Activated naive CD8-positive, alpha-beta T cell (primary cell): Measurements from ENCODE around the gene SLC6A19.

Experiments used
- H3K27ac Mint-ChIP-seq: one replicate; pipeline ENCODE4 v1.8.0; 2021; ENCODE audit warnings: mixed read lengths
- H3K27me3 Mint-ChIP-seq: one replicate; pipeline ENCODE4 v1.8.0; 2021; ENCODE audit warnings: mixed read lengths
- H3K36me3 Mint-ChIP-seq: one replicate; pipeline ENCODE4 v1.8.0; 2021; ENCODE audit warnings: mixed read lengths
- H3K4me1 Mint-ChIP-seq: one replicate; pipeline ENCODE4 v1.8.0; 2021; ENCODE audit warnings: low read depth, mixed read lengths
- H3K4me3 Mint-ChIP-seq: one replicate; pipeline ENCODE4 v1.8.0; 2021; ENCODE audit warnings: mild to moderate bottlenecking, mixed read lengths
- H3K9me3 Mint-ChIP-seq: one replicate; pipeline ENCODE4 v1.8.0; 2021; ENCODE audit warnings: low read depth, mixed read lengths

SLC6A19 gene

DNA sequence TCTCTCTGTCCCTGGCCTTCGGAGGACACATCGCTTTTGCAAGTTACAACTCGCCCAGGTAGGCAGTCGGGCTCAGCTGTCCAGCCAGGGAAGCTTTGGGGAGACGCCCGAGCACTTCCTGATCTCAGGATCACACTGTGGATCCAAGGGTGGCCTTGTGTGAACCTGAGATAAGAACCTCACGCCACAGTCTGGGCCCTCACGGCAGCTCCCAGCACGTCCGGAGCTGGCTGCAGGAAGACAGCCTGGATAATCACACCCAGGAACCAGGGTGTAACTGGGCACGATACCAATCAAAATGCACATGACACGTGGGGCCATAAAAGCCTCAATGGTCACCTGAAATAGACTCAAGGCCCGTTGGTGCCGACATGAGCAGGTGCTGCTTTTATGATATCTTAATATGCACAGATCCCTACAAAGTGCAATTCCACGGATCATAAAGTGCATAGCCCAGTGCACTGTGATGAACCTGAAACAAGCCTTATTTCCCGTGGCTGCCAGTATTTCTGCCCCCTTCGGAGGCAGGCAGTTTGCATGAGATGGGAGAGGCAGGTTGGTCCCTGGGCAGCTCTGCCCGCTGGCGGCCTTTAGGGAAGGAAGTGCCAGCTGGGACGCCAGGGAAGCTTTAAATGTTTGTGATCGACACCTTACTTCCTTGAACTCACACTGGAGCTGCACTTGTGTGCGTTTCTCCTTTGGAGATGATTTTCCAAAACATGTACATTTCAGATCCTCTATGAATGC, 38.3 kb downstream of the SLC6A19 start:
- Mint-ChIP-seq H3K9me3 (peaks cover 5% of the 10 kb centered on the region), H3K27me3 (no peaks in the 10 kb centered on the region), H3K27ac (no peak overlapping the region), H3K4me3 (no peak overlapping the region), H3K4me1 (no peaks in the 10 kb centered on the region), H3K36me3 (peaks cover 5% of the 10 kb centered on the region)

DNA sequence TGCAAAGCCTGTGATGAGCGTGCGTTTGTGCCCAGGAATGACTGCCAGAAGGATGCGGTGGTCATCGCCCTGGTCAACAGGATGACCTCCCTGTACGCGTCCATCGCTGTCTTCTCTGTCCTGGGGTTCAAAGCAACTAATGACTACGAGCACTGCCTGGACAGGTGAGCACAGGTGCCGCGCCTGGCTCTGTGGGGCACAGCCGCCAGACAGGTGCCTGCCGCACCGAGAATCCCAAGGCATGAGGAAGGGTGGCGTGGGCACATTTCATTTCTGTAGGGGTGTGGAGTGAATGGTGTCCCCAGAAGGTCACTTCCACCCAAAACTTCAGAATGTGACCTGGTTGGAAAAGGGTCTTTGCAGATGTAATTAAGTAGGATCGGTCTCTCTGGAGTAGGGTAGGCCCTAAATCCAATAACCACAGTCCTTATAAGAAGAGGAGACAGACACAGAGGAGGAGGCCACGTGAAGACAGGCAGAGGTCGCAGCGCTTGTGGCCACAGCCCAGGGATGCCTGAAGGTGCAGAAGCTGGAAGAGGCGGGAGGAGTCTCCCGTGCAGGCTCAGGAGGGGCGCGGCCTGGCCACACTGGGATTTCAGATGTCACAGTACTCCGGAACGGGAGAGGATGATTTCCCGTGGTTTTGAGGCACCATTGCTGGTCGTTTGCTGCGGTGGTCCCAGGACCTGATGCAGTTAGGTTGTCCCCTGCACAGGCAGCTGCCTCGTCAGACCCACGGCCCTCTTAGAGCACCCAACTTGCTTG, 39.3 kb downstream of the SLC6A19 start:
- Mint-ChIP-seq H3K9me3 (peaks cover 5% of the 10 kb centered on the region), H3K27me3 (peaks cover 1% of the 10 kb centered on the region), H3K4me1 (no peaks in the 10 kb centered on the region), H3K27ac (no peak overlapping the region), H3K4me3 (no peak overlapping the region), H3K36me3 (peaks cover 5% of the 10 kb centered on the region)

DNA sequence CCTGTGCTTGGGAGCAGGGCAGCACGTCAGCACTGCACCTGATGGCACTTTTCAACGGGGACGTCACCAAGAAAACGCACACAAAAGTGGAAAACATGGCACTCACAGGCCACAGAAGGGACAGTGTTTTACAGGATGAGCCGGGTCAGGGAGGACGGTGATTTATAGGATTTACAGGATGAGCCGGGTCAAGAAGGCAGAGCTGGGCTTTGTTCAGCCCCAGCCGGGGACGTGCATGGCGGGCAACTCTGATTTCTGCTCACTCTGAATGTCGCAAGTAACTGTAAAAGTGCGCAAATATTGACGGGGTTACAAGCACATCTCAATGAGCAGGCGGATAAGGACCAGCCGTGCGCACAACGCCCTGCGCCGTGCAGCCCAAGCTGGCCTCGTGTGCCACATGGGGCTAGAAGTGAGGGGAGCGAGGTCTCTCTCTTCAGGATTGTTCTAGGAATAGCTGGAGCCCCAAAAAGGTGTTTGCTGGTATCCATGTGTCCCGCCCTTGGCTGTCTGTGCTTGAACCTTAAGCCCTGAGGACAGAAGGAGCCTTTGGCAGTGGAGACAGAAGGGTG, 40.2 kb downstream of the SLC6A19 start:
- peaks cover 1% of the 10 kb centered on the region for H3K27me3 Mint-ChIP-seq
- no peak overlapping the region for H3K27ac Mint-ChIP-seq
- no peaks in the 10 kb centered on the region for H3K4me1 Mint-ChIP-seq
- no peaks in the 10 kb centered on the region for H3K9me3 Mint-ChIP-seq
- no peaks in the 10 kb centered on the region for H3K36me3 Mint-ChIP-seq
- no peak overlapping the region for H3K4me3 Mint-ChIP-seq

DNA sequence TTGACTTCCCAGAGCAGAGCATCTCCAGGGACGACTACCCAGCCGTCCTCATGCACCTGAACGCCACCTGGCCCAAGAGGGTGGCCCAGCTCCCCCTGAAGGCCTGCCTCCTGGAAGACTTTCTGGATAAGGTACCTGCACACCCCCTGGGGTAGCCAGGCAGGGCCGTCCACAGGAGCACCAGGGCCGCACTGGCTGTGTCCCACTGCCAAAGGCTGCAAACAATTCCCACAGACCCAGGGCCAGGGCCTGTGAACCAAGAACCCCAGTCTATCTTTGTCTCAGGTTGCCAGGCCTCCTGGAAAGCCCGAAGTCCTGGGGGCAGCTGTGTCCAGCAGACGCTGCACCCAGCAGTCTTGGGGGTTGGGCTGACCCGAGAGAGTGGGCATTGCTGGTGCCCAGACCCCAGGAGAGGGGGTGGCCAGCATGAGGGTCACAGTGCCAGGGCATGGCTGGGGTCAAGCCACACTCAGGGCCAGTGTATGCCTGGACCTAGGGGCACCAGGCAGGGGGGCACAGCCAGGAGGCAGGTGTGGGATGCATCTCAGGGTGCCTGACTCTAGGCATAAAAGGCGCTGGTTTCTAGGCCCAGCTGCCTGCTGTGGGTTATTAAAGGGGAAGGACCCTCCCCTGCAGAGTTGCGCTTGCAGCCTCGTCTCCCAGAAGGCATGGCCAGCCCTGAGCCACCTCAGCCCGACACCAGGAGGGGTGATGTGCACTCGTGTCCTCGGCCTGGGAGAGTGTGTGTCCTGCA, 41.5 kb downstream of the SLC6A19 start:
- H3K4me3 Mint-ChIP-seq: no peak overlapping the region
- H3K4me1 Mint-ChIP-seq: no peaks in the 10 kb centered on the region
- peaks cover 4% of the 10 kb centered on the region for H3K27me3 Mint-ChIP-seq
- no peaks in the 10 kb centered on the region for H3K9me3 Mint-ChIP-seq
- no peak overlapping the region for H3K27ac Mint-ChIP-seq
- H3K36me3 Mint-ChIP-seq: no peaks in the 10 kb centered on the region

DNA sequence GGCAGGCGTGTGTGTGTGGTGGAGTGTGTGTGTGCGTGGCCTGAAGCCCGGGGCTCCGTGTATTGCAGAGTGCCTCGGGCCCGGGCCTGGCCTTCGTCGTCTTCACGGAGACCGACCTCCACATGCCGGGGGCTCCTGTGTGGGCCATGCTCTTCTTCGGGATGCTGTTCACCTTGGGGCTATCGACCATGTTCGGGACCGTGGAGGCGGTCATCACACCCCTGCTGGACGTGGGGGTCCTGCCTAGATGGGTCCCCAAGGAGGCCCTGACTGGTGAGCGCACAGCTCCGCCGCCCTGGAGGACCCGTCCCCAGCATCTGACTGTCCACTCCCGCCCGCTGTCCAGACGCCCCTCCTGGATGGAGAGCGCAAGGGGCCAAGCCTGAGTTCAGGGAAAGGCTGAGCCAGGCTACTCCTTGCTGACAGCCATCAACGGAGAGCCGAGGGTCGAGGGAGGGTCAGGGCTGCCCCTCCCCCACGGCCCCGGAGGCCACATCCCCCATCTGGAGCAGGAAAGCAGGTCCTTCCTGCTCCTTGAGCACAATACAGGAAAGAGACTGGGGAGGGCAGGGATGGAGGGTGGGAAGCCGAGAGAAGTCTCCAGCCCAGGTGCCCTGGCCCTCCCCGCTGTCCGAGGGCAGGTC, 42.2 kb downstream of the SLC6A19 start:
- H3K27me3 Mint-ChIP-seq: peaks cover 4% of the 10 kb centered on the region
- no peak overlapping the region for H3K27ac Mint-ChIP-seq
- H3K4me1 Mint-ChIP-seq: no peaks in the 10 kb centered on the region
- H3K4me3 Mint-ChIP-seq: no peak overlapping the region
- no peaks in the 10 kb centered on the region for H3K36me3 Mint-ChIP-seq
- no peaks in the 10 kb centered on the region for H3K9me3 Mint-ChIP-seq

DNA sequence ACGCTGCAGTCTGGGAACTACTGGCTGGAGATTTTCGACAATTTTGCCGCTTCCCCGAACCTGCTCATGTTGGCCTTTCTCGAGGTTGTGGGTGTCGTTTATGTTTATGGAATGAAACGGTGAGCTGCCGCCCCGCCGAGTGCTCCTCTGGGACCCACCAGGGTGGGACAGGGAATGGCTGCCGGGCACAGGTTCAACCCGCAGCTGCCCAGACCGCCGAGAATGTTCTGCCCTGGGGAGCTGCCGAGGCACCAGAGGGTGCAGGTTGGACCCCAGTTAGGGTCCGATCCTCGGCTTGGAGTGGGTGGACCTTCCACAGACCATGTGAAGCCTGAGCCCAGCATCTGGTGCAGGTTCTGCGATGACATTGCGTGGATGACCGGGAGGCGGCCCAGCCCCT, 42.9 kb downstream of the SLC6A19 start:
- Mint-ChIP-seq H3K27me3 (peaks cover 4% of the 10 kb centered on the region), H3K36me3 (no peaks in the 10 kb centered on the region), H3K4me1 (no peaks in the 10 kb centered on the region), H3K4me3 (no peak overlapping the region), H3K9me3 (no peaks in the 10 kb centered on the region), H3K27ac (no peak overlapping the region)

DNA sequence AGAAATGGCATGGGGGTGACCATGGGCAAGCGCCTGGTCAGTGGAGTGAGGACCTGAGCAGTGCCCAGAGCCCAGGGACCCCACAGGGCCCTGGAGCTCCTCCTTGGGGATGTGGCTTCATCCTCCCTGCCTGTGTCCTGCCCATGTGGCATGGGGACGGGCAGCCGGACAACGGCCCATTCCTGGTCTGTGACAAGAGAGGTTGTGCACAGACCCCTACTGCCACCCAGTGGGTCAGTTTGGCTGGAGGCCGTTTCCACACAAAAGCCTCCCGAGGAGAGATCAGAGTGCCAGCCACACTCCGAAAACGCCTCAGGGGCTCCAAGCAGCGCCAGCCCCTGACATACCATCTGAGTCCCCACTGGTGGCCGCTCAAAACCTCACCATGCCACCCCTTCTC, 43.6 kb downstream of the SLC6A19 start:
- no peak overlapping the region for H3K4me3 Mint-ChIP-seq
- no peaks in the 10 kb centered on the region for H3K36me3 Mint-ChIP-seq
- no peaks in the 10 kb centered on the region for H3K9me3 Mint-ChIP-seq
- no peaks in the 10 kb centered on the region for H3K4me1 Mint-ChIP-seq
- peaks cover 4% of the 10 kb centered on the region for H3K27me3 Mint-ChIP-seq
- no peak overlapping the region for H3K27ac Mint-ChIP-seq

DNA sequence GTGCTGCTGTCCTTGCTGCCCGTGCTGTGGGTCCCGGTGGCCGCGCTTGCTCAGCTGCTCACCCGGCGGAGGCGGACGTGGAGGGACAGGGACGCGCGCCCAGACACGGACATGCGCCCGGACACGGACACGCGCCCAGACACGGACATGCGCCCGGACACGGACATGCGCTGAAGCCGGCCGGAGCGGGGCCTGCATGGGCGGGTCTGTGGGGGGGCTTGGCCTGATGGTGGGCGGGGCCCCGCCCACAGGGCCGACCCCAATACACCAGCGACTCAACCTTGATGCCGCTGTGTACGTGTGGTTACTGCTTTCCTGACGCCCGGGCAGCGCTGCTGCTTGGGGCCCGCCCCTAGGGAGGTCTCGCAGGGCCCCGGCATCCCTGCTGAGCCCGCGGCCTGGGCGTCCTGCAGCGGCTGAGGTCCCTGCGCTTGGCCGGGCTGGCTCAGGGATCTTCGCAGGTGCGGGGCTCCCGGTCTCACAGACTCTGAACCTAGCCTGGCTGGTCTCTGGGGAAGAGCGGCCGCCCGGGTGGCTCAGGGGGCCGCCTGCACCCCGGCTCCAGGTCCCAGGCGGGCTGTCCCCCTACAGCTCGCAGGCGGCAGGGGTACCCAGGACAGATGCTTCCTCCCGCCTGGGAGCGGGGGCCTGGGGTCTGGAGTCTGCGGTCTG, 44.6 kb downstream of the SLC6A19 start:
- H3K9me3 Mint-ChIP-seq: no peaks in the 10 kb centered on the region
- H3K36me3 Mint-ChIP-seq: no peaks in the 10 kb centered on the region
- H3K4me1 Mint-ChIP-seq: no peaks in the 10 kb centered on the region
- H3K27me3 Mint-ChIP-seq: peaks cover 4% of the 10 kb centered on the region
- H3K27ac Mint-ChIP-seq: no peak overlapping the region
- H3K4me3 Mint-ChIP-seq: no peak overlapping the region

DNA sequence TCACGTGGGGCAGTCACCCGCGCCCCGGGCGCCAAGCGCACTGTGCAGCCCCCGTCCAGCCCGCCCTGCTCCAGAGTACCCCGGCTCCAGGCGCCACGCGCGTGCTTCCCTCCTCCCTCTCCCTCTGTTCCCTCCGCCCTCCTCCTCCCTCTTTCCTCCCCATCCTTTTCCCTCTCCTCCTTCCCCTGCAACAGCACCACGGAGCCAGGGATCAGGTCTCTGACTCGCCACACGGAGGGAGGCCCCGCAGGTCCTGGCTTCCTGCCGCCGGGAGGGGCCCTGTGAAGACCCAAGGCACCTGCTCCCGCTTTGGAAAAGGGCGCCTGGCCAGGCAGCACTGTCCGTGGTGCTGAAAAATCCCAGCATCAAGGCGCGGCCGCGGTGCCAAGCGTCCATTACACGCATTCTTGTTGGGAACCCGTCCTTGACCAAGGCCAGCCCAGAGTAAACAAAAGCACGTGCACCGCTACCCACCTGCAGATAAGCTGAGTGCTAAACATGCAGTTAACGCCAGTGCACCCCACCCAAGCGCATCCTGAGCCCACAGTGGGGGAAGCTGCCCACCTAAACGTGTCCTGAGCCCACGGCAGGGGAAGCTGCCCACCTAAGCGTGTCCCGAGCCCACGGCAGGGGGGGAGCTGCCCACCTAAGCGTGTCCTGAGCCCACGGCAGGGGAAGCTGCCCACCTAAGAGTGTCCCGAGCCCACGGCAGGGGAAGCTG, 45.5 kb downstream of the SLC6A19 start:
- Mint-ChIP-seq H3K36me3 (no peaks in the 10 kb centered on the region), H3K27me3 (peaks cover 4% of the 10 kb centered on the region), H3K4me1 (no peaks in the 10 kb centered on the region), H3K9me3 (no peaks in the 10 kb centered on the region), H3K27ac (no peak overlapping the region), H3K4me3 (no peak overlapping the region)

DNA sequence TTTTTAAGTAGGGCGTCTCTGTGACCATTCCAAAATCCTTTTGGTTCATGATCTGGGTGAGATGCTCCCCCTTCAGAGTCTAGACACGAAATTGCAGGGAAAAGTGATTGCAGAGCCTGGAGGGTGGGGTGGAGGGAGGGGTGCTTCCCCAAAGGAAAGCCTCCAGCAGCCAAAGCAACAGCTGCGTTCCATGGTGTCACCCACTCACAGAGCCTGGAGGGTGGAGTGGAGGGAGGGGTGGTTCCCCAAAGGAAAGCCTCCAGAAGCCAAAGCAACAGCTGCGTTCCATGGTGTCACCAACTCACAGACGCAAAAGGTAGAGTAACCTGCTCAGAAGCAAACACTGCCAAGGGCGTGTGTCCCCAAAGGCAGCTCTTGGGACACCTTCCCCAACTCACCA, 46.4 kb downstream of the SLC6A19 start:
- no peak overlapping the region for H3K4me3 Mint-ChIP-seq
- H3K4me1 Mint-ChIP-seq: no peaks in the 10 kb centered on the region
- peaks cover 4% of the 10 kb centered on the region for H3K27me3 Mint-ChIP-seq
- no peaks in the 10 kb centered on the region for H3K36me3 Mint-ChIP-seq
- no peaks in the 10 kb centered on the region for H3K9me3 Mint-ChIP-seq
- H3K27ac Mint-ChIP-seq: no peak overlapping the region

DNA sequence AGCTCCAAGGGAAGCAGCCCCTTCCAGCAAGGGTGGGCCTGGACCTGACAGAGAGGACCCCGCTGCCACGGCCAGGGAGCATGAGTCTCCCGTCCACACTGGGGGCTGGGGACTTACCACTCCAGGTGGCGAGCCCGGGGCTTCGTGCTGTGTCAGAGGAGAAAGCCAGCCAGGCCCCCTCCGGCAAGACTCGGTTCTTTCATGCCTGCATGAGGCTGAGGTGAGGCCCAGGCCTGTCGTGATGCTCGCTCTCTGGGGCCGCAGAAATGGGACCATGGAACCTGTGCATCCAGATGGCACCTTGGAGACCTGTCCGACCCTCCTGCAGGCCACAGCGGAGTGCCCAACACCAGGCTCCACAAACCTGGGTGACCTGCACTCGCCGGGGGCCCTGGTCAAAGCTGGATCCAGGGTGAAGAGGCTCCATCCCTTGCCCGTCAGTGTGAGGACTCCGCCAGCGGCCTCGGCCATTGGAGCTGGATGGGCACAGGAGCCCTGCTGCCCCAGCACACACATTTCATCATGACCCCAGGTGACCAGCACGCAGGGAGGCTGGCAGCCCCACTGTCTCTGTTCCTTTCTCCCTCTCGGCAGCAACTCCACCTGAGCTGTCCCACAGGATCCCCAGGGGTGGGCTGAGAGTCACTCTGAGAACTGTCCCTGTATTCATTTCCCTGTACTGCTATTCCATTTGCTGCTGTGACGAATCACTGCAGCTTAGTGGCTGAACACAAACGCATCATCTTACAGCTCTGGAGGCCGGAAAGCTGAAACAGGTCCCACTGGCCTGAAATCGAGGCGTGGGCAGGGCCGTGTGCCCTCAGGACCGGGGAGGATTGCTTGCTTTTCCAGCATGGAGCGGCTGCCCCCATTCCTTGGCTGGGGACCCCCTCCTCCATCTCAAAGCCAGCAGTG, 48.2 kb downstream of the SLC6A19 start:
- H3K27me3 Mint-ChIP-seq: peaks cover 4% of the 10 kb centered on the region
- no peaks in the 10 kb centered on the region for H3K36me3 Mint-ChIP-seq
- H3K4me3 Mint-ChIP-seq: no peak overlapping the region
- peaks cover 2% of the 10 kb centered on the region for H3K4me1 Mint-ChIP-seq
- no peaks in the 10 kb centered on the region for H3K9me3 Mint-ChIP-seq
- no peak overlapping the region for H3K27ac Mint-ChIP-seq

DNA sequence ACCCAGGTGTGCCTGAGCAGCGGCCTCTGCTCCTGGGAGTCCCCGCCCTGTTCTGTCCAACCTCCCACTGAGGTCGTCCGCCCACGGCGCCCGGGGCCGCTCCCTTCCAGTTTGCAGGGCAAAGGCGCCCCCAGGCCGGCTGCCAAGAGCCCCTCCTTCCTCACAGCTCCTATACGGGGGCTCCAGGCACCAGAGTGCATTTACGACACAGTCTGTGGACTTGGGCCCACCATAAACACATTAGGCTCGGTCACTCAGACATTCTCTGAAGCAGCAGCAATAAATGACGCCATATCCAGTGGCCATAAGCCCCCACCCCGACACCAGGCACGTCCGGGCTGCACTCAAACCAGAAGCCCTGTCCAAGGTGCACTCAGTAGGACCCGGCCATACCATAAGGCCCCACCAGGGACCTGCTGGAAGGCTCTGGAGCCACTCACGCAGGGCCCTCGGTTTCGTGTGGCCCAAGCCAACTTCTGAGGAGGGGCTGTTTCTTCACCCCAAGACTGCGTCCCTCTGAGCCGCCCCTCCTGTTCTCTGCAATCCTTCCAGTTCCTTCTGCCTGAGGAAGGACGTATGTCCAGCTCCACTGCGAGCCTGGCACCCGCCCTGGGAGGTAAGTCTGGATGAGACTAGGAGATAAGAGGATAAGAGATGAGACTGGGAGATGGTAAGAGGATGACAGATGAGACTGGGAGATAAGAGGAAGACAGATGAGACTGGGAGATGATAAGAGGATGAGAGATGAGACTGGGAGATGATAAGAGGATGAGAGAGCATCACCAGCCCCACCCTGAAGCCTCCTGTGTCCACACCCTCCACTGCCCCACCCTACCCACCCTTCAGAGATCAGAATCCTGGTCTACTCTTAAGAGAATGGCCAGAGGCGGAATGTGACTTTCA, 50.5 kb downstream of the SLC6A19 start:
- H3K27ac Mint-ChIP-seq: no peak overlapping the region
- H3K4me3 Mint-ChIP-seq: no peak overlapping the region
- peaks cover 17% of the 10 kb centered on the region for H3K4me1 Mint-ChIP-seq

More for the DNA sequence above, 50.5 kb downstream of the SLC6A19 start:
- H3K9me3 Mint-ChIP-seq: no peaks in the 10 kb centered on the region
- H3K27me3 Mint-ChIP-seq: peaks cover 3% of the 10 kb centered on the region
- H3K36me3 Mint-ChIP-seq: no peaks in the 10 kb centered on the region
